Brain microvascular endothelial cell (primary cell): Measurements from ENCODE around the gene POLR2F.

Experiments
- DNase-seq: peaks from one replicate; pipeline ENCODE4 v3.0.0-alpha.2; 2020
- H3K27ac ChIP-seq: fragments of 250-450 bp; sonication (Bioruptor Pico); 2 replicates; pipeline ENCODE4 v1.5.1; 2020; ENCODE audit warnings: mild to moderate bottlenecking, moderate library complexity
- H3K27me3 ChIP-seq: fragments of 250-450 bp; sonication (Bioruptor Pico); replicated peaks from 2 replicates; pipeline ENCODE4 v1.5.1; 2020; ENCODE audit warnings: mild to moderate bottlenecking
- H3K36me3 ChIP-seq: fragments of 250-450 bp; sonication (Bioruptor Pico); replicated peaks from 2 replicates; pipeline ENCODE4 v1.5.1; 2020; ENCODE audit warnings: mild to moderate bottlenecking
- H3K4me3 ChIP-seq: 2 replicates; pipeline ENCODE4 v1.5.1; 2011; ENCODE audit warnings: low read depth, mild to moderate bottlenecking, control low read depth, low read length, moderate library complexity
- in situ Hi-C: cut with HindIII; loops from 2 replicates; pipeline ENCODE4 v1.10.0; 2017; ENCODE audit warnings: low sequenced_read_pairs, low pct_ligation_motif_present
- TF ChIP-seq, protein P1 (sequence below): IDR thresholded peaks from 2 replicates; pipeline ENCODE4 v1.5.1; 2011; ENCODE audit warnings: low read depth, mild to moderate bottlenecking, moderate library complexity, low read length, control low read depth, inconsistent platforms; ENCODE audit errors: missing control alignments

Gene POLR2F

GRCh38 chr22:37913233-37913721, 40.2 kb upstream of the POLR2F start:
- Histone ChIP-seq H3K27ac (no peak overlapping the region), H3K4me3 (no peak overlapping the region), H3K27me3 (no peaks in the 10 kb centered on the region), H3K36me3 (peaks cover 58% of the 10 kb centered on the region)
- in situ Hi-C loops, result no loop called here
- TF ChIP-seq, protein P1, sequence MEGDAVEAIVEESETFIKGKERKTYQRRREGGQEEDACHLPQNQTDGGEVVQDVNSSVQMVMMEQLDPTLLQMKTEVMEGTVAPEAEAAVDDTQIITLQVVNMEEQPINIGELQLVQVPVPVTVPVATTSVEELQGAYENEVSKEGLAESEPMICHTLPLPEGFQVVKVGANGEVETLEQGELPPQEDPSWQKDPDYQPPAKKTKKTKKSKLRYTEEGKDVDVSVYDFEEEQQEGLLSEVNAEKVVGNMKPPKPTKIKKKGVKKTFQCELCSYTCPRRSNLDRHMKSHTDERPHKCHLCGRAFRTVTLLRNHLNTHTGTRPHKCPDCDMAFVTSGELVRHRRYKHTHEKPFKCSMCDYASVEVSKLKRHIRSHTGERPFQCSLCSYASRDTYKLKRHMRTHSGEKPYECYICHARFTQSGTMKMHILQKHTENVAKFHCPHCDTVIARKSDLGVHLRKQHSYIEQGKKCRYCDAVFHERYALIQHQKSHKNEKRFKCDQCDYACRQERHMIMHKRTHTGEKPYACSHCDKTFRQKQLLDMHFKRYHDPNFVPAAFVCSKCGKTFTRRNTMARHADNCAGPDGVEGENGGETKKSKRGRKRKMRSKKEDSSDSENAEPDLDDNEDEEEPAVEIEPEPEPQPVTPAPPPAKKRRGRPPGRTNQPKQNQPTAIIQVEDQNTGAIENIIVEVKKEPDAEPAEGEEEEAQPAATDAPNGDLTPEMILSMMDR, result no peak
- no peak for DNase-seq

GRCh38 chr22:37916311-37916710, 37.2 kb upstream of the POLR2F start:
- in situ Hi-C loops, result no loop called here
- H3K27me3 ChIP-seq, result no peaks in the 10 kb centered on the region
- H3K27ac ChIP-seq, result no peak overlapping the region
- TF ChIP-seq, protein P1, result no peak
- H3K4me3 ChIP-seq, result no peak overlapping the region
- H3K36me3 ChIP-seq, result peaks cover 73% of the 10 kb centered on the region
- no peak for DNase-seq

GRCh38 chr22:37917874-37918548, 35.5 kb upstream of the POLR2F start:
- Histone ChIP-seq H3K27me3 (no peaks in the 10 kb centered on the region), H3K27ac (no peak overlapping the region), H3K4me3 (no peak overlapping the region), H3K36me3 (peaks cover 63% of the 10 kb centered on the region)
- TF ChIP-seq, protein P1, result no peak
- no peak for DNase-seq
- in situ Hi-C loops, result no loop called here

GRCh38 chr22:37918580-37919270, 34.8 kb upstream of the POLR2F start:
- Histone ChIP-seq H3K27ac (no peak overlapping the region), H3K4me3 (no peak overlapping the region), H3K27me3 (no peaks in the 10 kb centered on the region), H3K36me3 (peaks cover 58% of the 10 kb centered on the region)
- TF ChIP-seq, protein P1, result no peak
- DNase-seq, result no peak
- in situ Hi-C loops, result no loop called here

DNA sequence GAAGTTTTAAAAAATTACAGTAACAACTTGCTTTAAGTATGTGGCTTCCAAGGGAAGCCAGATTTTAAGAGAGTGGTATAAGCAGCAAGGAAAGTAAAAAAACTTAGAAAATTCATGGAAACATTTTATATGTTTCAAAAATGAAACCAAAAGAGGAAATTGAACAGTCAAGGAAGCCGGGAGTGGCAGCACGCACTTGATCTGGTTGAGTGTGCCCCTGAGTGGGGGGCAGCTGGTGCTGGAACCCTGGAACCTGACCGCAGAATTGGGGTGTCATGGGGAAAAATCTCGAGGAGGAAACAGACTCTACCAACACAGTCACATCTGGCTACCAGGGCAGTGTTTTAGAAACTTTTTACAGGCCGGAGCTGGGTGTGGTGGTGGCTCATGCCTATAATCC, 33.4 kb upstream of the POLR2F start:
- Histone ChIP-seq H3K4me3 (no peak overlapping the region), H3K36me3 (peaks cover 56% of the 10 kb centered on the region), H3K27me3 (no peaks in the 10 kb centered on the region), H3K27ac (no peak overlapping the region)
- in situ Hi-C loops, result no loop called here
- TF ChIP-seq, protein P1, result no peak
- no peak for DNase-seq
